VCaP (cell line): ENCODE results near the gene TSFM.

Experiments used
- H3K27ac ChIP-seq: fragments of 450-650 bp; 2 replicates; pipeline ENCODE4 v1.5.1; 2017
- CTCF ChIP-seq: fragments of 450-650 bp; conservative IDR thresholded peaks from 2 replicates; pipeline ENCODE4 v1.5.1; 2017; ENCODE audit warnings: mild to moderate bottlenecking, moderate library complexity

TSFM gene

GRCh38 chr12:57741844-57742738 lies 40.5 kb upstream of the TSFM start:
- H3K27ac ChIP-seq = no peak overlapping the region
- no peak for TF ChIP-seq CTCF

- no peak overlapping the region for H3K27ac ChIP-seq
Measured at GRCh38 chr12:57743769-57744168, 38.8 kb upstream of the TSFM start.

GRCh38 chr12:57744194-57744776 lies 38.3 kb upstream of the TSFM start:
- no peak for TF ChIP-seq CTCF
- H3K27ac ChIP-seq = peak overlapping the region; percentile 85

More at GRCh38 chr12:57743769-57744168, 38.8 kb upstream of the TSFM start:
- no peak for TF ChIP-seq CTCF

GRCh38 chr12:57744777-57745484 lies 37.7 kb upstream of the TSFM start, which contains the start of gene TSPAN31:
TSS of gene TSPAN31 (plus strand) at chr12:57745039. CDS start at chr12:57745155, 116 bp downstream.
- no peak for TF ChIP-seq CTCF

GRCh38 chr12:57745485-57745881 lies 37.1 kb upstream of the TSFM start:
- H3K27ac ChIP-seq = peak overlapping the region; percentile 85
- TF ChIP-seq CTCF = no peak

More at GRCh38 chr12:57744777-57745484, 37.7 kb upstream of the TSFM start, which contains the start of gene TSPAN31:
- H3K27ac ChIP-seq = peak within 1 kb of the TSS; percentile 85

- TF ChIP-seq CTCF = no peak
- H3K27ac ChIP-seq = peak overlapping the region; percentile 85; the same call in 1 of the 2 replicates
Measured at GRCh38 chr12:57746025-57746424, 36.6 kb upstream of the TSFM start.

- no peak for TF ChIP-seq CTCF
- no peak overlapping the region for H3K27ac ChIP-seq
Measured at GRCh38 chr12:57749061-57749460, 33.5 kb upstream of the TSFM start.
